Natural killer cell (primary cell): ENCODE measurements around the gene PRIMPOL. TPM values are rescaled to one million over a fixed set of nuclear protein-coding genes. Genes with fewer than 3 reads are reported as not detected.
A peak's percentile ranks its signal among the peaks of the same experiment; 100 is the strongest.
"Not testable (repeated sequence)": the region's sequence is repeated elsewhere in the genome, so short reads cannot be mapped to it uniquely, and the experiment has no call there.

ENCODE experiments used
- ATAC-seq, 3 donors: fragments of 150-1000 bp in 2 of 3; fragments of 200-7000 bp in 1 of 3; cut with Tn5 transposase; 1 replicate in 1 of 3; 2 replicates in 2 of 3; pipeline ENCODE4 v1.10.0; 2021; ENCODE audit warnings: mild to moderate bottlenecking in 2 of 3, moderate library complexity in 2 of 3
- DNase-seq, 2 donors: peaks; one replicate each; pipeline versions ENCODE4 v3.0.0 to v3.0.0-alpha.2; 2013 to 2021; ENCODE audit warnings: mixed read lengths in 1 of 2
- H3K27ac ChIP-seq: one replicate; pipeline ENCODE4 v1.5.1; 2013; ENCODE audit warnings: mild to moderate bottlenecking, low read length
- H3K27me3 ChIP-seq: one replicate; pipeline ENCODE4 v1.6.1; 2013; ENCODE audit warnings: low read length; ENCODE audit not compliant: control insufficient read depth, insufficient read depth
- H3K36me3 ChIP-seq: one replicate; pipeline ENCODE4 v1.6.1; 2013; ENCODE audit warnings: low read length; ENCODE audit not compliant: control insufficient read depth, insufficient read depth
- H3K4me1 ChIP-seq: one replicate; pipeline ENCODE4 v1.6.1; 2013; ENCODE audit warnings: low read length; ENCODE audit not compliant: control insufficient read depth, insufficient read depth
- H3K4me3 ChIP-seq: one replicate; pipeline ENCODE4 v1.5.1; 2013; ENCODE audit warnings: low read length
- H3K9me3 ChIP-seq: one replicate; pipeline ENCODE4 v1.6.1; 2013; ENCODE audit warnings: low read length; ENCODE audit not compliant: control insufficient read depth, insufficient read depth
- H3K27ac Mint-ChIP-seq, 2 donors: one replicate each; pipeline ENCODE4 v1.8.0; 2022; ENCODE audit warnings: mild to moderate bottlenecking in 2 of 2, mixed read lengths in 2 of 2, moderate library complexity in 1 of 2
- H3K27me3 Mint-ChIP-seq, 2 donors: one replicate each; pipeline ENCODE4 v1.8.0; 2022; ENCODE audit warnings: low read depth in 2 of 2, mixed read lengths in 2 of 2
- H3K36me3 Mint-ChIP-seq: one replicate; pipeline ENCODE4 v1.8.0; 2022; ENCODE audit warnings: mixed read lengths
- H3K4me1 Mint-ChIP-seq, 2 donors: one replicate each; pipeline ENCODE4 v1.8.0; 2022; ENCODE audit warnings: mixed read lengths in 2 of 2
- H3K4me3 Mint-ChIP-seq: one replicate; pipeline ENCODE4 v1.8.0; 2022; ENCODE audit warnings: mild to moderate bottlenecking, moderate library complexity, mixed read lengths
- H3K9me3 Mint-ChIP-seq, 2 donors: one replicate each; pipeline ENCODE4 v1.8.0; 2022; ENCODE audit warnings: mixed read lengths in 2 of 2
- WGBS: methylation state at CpG from one replicate; pipeline ENCODE4 v1.1.7; 2013; ENCODE audit warnings: missing lambda C conversion rate; ENCODE audit not compliant: insufficient coverage; 5-methylcytosine and 5-hydroxymethylcytosine counted together
- intact Hi-C: fragments of 100-400 bp; cut with micrococcal nuclease; formaldehyde crosslinking; loops from one replicate; pipeline ENCODE4 v1.14.2; 2022
- total RNA-seq, 4 donors: library from RNA; stranded (reverse); fragments of 120-200 nt in 1 of 4; gene quantifications; one replicate each; pipeline versions ENCODE4 v1.2.3 to v1.2.4, GENCODE V29; 2013 to 2022
- TF ChIP-seq, protein P1 (sequence below): fragments of 200-600 bp; IDR thresholded peaks from one replicate; pipeline ENCODE4 v1.8.0; 2022; ENCODE audit warnings: antibody characterized with exemption

Gene PRIMPOL
- total RNA-seq, 3 donors from 2014 or later (not counting 1 experiment from before 2014, with no cell fraction given): 13.2 to 17.9 (median 16.9) TPM

DNA sequence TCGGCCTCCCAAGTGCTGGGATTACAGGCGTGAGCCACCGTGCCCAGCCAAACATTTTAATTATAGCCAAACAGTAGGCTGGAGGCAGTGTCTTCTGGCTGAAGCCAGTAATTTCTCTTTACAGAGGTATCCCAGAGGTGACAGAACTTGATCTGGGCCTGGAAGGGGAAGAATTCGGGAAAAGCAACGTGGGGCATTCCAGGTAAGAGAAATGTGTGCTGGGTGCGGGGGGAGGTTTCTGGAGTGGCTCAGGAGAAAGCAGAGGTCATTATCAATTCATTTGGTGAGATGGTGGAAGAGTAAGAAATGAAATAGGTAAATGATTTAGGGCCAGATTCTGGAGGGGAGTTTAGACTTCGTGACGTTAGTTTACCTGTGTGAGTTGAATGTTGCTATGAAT is 2.4 kb downstream of the PRIMPOL start:
- Histone ChIP-seq H3K4me3 (no peak overlapping the region), H3K9me3 (no peaks in the 10 kb centered on the region), H3K27ac (no peak overlapping the region), H3K27me3 (no peaks in the 10 kb centered on the region), H3K36me3 (peaks cover 2% of the 10 kb centered on the region), H3K4me1 (peaks cover 22% of the 10 kb centered on the region)
- Mint-ChIP-seq H3K4me3 (no peak overlapping the region), H3K27me3 (no peaks in the 10 kb centered on the region), H3K4me1 (peaks cover 37 to 49% of the 10 kb centered on the region in 2 donors), H3K36me3 (no peaks in the 10 kb centered on the region), H3K9me3 (no peaks in the 10 kb centered on the region), H3K27ac (peak overlapping the region; percentile 89 to 90)
- TF ChIP-seq, protein P1, sequence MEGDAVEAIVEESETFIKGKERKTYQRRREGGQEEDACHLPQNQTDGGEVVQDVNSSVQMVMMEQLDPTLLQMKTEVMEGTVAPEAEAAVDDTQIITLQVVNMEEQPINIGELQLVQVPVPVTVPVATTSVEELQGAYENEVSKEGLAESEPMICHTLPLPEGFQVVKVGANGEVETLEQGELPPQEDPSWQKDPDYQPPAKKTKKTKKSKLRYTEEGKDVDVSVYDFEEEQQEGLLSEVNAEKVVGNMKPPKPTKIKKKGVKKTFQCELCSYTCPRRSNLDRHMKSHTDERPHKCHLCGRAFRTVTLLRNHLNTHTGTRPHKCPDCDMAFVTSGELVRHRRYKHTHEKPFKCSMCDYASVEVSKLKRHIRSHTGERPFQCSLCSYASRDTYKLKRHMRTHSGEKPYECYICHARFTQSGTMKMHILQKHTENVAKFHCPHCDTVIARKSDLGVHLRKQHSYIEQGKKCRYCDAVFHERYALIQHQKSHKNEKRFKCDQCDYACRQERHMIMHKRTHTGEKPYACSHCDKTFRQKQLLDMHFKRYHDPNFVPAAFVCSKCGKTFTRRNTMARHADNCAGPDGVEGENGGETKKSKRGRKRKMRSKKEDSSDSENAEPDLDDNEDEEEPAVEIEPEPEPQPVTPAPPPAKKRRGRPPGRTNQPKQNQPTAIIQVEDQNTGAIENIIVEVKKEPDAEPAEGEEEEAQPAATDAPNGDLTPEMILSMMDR: no peak
- WGBS: 97% methylated on average over 8 of the region's 8 CpGs
- intact Hi-C loops: no loop called here
- DNase-seq: no peak
- ATAC-seq: no peak

DNA sequence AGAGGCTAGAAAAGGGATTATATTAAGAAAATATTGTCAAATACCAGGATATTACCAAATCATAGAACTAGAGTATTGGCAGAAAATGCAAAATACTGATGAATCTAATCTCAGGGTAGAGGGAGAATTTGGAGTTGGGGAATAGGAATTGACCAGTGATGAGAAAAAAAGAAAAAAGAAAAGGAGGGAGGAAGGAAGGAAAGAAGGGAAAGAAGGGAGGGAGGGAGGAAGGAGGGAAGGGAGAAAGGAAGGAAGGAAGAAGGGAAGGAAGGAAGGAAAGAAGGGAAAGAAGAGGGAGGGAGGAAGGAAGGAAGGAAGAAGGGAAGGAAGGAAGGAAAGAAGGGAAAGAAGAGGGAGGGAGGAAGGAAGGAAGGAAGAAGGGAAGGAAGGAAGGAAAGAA is 3.1 kb downstream of the PRIMPOL start:
- H3K36me3 Mint-ChIP-seq, H3K36me3 ChIP-seq, H3K9me3 ChIP-seq, H3K4me3 Mint-ChIP-seq, intact Hi-C loops, H3K27me3 ChIP-seq, H3K27ac ChIP-seq, H3K9me3 Mint-ChIP-seq, DNase-seq, H3K27me3 Mint-ChIP-seq, ATAC-seq, H3K4me3 ChIP-seq: not testable (repeated sequence)
- H3K4me1 ChIP-seq: peaks cover 17% of the 10 kb centered on the region
- H3K27ac Mint-ChIP-seq: peak overlapping the region in 1 of 2 donors; percentile 90
- peaks cover 30 to 41% of the 10 kb centered on the region in 2 donors for H3K4me1 Mint-ChIP-seq

DNA sequence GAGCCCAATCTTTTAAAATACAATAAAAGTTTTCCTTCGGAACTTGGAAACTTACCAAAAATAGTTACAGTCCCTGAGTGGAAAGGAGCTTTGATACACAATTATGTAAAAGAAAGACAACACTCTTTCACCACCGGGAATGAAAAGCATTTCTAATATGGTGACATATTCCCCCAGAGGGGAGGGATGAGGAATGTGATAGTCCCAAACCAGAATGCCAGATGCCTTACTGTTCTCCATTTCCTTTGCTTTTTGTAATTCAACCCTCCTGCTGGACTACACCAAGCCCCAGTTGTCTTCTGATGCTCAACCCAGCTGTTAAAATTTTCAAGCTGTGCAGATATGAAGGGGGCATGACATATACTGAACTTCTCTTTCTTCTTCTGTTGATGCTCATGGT is 4.1 kb downstream of the PRIMPOL start:
- no peaks in the 10 kb centered on the region for H3K9me3 Mint-ChIP-seq
- H3K27me3 Mint-ChIP-seq: no peaks in the 10 kb centered on the region
- no CpG with 5 or more reads among the region's 2 CpGs for WGBS
- Histone ChIP-seq H3K4me3 (no peak overlapping the region), H3K4me1 (peaks cover 8% of the 10 kb centered on the region), H3K9me3 (no peaks in the 10 kb centered on the region), H3K36me3 (peaks cover 2% of the 10 kb centered on the region), H3K27ac (no peak overlapping the region), H3K27me3 (no peaks in the 10 kb centered on the region)
- no peak overlapping the region for H3K4me3 Mint-ChIP-seq
- ATAC-seq (no peak), DNase-seq (no peak)
- H3K36me3 Mint-ChIP-seq: no peaks in the 10 kb centered on the region
- TF ChIP-seq, protein P1: no peak
- no peak overlapping the region for H3K27ac Mint-ChIP-seq
- H3K4me1 Mint-ChIP-seq: peaks cover 22 to 32% of the 10 kb centered on the region in 2 donors
- intact Hi-C loops: no loop called here

DNA sequence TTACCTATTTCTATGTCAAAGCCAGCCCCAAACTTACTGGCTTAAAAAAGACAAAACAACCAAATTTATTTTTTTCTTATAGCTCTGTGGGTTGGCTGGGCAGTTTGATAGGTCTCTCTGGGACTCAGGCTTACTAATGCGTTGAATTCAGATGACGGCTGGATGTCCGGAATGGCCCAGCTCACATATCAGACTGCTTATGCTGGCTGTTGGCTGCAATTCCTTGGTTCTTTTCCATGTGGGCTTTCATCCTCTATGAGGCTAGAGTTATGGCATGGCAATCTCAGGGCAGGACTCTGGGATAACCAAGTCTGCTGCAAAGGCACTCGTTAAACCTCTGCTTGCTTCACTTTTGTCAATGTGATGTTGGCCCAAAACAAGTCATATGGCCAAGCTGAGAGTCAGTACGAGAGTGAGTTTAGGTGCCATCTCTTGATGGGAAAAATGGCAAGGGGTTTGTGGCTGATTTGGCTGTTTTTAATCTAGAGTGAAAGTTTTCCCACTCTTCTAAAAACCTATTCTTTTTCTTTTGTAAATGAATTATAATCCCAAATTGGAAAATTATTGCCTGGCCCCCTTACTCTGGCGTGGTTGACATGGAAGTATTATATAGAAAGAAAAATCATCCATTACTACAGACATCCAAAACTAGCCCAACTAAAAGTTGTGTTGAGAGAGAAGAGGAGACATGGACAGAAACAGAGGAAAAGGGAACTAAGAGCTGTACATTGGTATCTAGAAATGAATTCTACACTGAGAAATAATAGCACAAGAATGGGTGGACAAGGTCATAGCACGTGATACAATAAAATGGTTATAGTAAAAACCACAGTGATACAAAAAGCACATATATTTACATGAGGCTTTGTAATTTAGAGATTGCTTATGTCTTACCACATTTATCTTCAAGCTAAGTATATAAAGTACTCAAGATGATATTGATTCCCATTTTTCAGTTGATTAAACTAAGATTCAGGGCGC is 6.6 kb downstream of the PRIMPOL start:
- Mint-ChIP-seq H3K4me3 (no peak overlapping the region), H3K9me3 (no peaks in the 10 kb centered on the region), H3K27me3 (no peaks in the 10 kb centered on the region), H3K4me1 (peaks cover 9 to 13% of the 10 kb centered on the region in 2 donors), H3K27ac (no peak overlapping the region), H3K36me3 (no peaks in the 10 kb centered on the region)
- DNase-seq (no peak), ATAC-seq (no peak)
- intact Hi-C loops: no loop called here
- TF ChIP-seq, protein P1: no peak
- H3K4me1 ChIP-seq: no peaks in the 10 kb centered on the region
- H3K9me3 ChIP-seq: no peaks in the 10 kb centered on the region
- H3K36me3 ChIP-seq: peaks cover 11% of the 10 kb centered on the region
- H3K27ac ChIP-seq: no peak overlapping the region
- H3K27me3 ChIP-seq: no peaks in the 10 kb centered on the region
- WGBS: 99% methylated on average over 6 of the region's 8 CpGs
- H3K4me3 ChIP-seq: no peak overlapping the region
